ENCODE data around the gene TTF1. TPM values are rescaled to one million over a fixed set of nuclear protein-coding genes. Genes with fewer than 3 reads are reported as not detected.

Gene TTF1
- total RNA-seq, 1 donor from 2014 or later, result 19.8 TPM

GRCh38 chr9:132372177-132373095 lies 34.2 kb downstream of the TTF1 start:
- intact Hi-C loops (cut with micrococcal nuclease), result no loop called here
- no peak for DNase-seq
- ATAC-seq, result peak; percentile 93

DNA sequence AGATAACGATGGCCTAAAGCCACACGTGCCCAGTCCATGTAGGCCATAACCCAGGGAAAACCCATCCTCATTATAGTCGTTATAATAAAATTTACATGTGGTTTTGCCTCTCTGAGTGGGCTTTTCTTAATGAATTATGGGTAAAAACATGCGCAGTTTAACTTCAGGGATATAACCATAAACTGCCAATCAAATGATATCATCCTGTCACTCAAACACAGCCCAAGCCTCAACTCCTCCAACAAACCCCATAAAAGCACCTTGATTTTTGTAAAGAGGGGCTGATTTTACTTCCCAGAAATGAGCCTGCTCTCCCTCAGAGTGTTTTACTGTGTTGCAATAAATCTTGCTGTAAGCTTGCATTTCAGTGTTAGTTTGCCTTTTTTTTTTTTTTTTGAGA lies 36.0 kb downstream of the TTF1 start:
- DNase-seq, result no peak
- intact Hi-C loops (cut with micrococcal nuclease), result no loop called here
- no peak for ATAC-seq

DNA sequence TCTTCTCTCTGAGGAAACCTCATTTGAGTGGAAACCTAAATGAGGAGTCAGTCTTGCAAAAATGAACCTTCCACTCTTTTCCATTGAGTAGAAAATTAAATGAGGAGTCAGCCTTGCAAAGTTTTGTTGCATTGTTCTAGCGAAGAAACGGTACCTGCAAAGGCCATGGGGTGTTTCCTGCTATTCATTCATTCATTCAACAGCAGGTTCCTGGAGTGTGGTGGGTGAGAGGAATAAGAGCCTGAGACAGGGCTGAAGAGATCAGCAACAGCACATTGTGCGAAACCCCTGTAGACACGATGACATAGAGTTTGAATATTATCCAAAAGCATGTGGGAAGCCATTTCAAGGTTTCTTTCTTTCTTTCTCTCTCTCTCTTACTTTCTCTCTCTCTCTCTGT lies 37.2 kb downstream of the TTF1 start:
- no peak for DNase-seq
- no peak for ATAC-seq
- intact Hi-C loops (cut with micrococcal nuclease), result no loop called here

GRCh38 chr9:132367613-132368313 lies 38.9 kb downstream of the TTF1 start:
- DNase-seq (no peak), ATAC-seq (no peak)
- intact Hi-C loops (cut with micrococcal nuclease), result no loop called here

DNA sequence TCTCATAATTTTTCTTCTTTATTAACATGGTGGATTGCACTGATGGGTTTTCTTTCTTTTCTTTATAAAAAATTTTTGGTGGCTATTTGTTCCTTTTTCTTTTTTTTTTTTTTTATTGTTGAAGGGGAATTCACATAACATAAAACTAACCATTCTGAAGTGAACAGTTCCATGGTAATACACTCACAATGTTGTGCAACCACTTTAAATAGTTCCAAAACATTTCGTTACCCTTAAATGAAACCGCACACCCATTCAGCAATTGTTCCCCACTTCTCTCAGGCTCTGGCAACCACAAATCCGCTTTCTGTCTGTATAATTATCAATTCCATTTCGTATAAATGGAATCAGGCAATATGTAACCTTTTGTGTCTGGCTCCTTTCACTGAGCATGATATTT lies 40.2 kb downstream of the TTF1 start:
- intact Hi-C loops (cut with micrococcal nuclease), result no loop called here
- ATAC-seq, result no peak

DNA sequence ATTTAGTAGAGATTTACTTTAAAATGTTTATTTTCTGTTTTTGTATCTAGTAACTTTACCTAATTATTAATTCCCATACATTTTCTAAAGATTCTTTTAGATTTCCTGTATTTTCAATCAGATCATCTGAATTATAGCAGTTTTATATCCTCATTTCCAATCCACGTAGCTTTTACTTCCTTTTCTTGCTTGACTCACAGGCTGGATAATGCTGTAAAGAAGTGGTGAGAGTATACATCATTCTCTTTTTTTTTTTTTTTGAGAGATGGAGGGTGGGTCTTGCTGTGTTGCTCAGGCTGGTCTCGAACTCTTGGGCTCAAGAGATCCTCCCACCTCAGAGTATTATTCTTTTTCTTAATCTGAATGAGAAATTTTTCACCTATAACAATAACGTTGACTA lies 40.7 kb downstream of the TTF1 start:
- no peak for ATAC-seq
- intact Hi-C loops (cut with micrococcal nuclease), result no loop called here
- DNase-seq, result no peak

More for the DNA sequence above, 40.2 kb downstream of the TTF1 start:
- no peak for DNase-seq

DNA sequence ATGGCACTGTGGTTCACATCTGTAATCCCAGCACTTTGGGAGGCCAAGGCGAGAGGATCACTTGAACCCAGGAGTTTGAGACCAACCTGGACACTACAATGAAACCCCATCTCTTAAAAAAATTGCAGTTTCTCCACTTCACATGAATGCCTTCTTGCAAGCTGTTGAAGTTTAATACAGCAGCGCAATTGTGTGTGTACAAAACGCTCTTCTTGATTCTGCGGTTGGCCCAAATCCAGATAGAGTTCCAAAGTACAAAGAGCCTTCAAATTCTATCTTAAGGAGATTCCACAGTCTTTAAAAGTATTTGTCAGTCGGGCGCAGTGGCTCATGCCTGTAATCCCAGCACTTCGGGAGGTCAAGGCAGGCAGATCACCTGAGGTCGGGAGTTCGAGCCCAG lies 42.6 kb downstream of the TTF1 start:
- no peak for DNase-seq
- no peak for ATAC-seq
- intact Hi-C loops (cut with micrococcal nuclease), result no loop called here

GRCh38 chr9:132357764-132358163 lies 48.9 kb downstream of the TTF1 start:
- no peak for DNase-seq
- no peak for ATAC-seq
- intact Hi-C loops (cut with micrococcal nuclease), result no loop called here

GRCh38 chr9:132356324-132356924 lies 50.2 kb downstream of the TTF1 start:
- intact Hi-C loops (cut with micrococcal nuclease), result no loop called here

DNA sequence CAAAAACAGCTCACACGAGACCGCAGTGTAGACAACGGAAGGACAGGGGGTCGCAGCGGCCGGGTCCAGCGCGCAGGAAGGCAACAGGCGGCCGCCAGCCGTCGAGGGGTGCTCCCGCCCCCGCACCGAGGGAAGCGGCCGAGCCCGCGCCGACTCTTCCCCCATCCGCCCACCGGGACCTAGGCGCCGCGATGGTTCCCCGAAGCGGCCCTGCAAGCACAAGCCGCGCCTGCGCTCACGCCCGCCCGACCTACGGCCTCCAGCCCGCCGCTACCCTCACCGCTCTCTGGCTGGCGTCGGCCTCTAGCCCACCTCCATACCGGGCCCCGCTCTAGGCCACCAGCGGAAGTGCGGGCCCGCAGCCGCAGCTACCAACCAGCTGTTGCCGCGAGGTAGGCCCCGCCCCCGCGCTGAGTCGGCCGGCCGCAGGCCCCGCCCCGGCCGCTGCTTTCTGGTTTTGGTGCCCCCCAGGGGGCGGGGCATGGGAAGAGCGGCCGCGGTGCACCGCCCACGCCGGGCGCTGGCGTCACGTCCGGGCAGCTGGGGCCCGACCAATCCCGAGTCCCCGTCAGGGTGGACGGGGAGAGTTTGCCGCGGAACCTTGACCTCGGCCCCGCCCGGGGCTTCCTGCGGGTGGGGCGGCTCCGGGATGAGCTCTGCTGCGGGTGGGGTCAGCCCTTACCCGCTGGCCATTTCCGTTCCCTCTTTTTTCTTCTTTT lies 51.8 kb downstream of the TTF1 start, which contains the start of gene SETX:
SETX (minus strand) TSS at position 350 of the 719 bp plus-strand sequence. CDS start 5,558 bp downstream, outside the sequence.
- intact Hi-C loops (cut with micrococcal nuclease), result no loop called here
- DNase-seq (peak; percentile 99), ATAC-seq (peak; percentile 98)

More at GRCh38 chr9:132356324-132356924, 50.2 kb downstream of the TTF1 start:
- ATAC-seq (no peak), DNase-seq (no peak)

GRCh38 chr9:132351404-132352045 lies 55.1 kb downstream of the TTF1 start:
- intact Hi-C loops (cut with micrococcal nuclease), result no loop called here
- DNase-seq (no peak), ATAC-seq (no peak)

DNA sequence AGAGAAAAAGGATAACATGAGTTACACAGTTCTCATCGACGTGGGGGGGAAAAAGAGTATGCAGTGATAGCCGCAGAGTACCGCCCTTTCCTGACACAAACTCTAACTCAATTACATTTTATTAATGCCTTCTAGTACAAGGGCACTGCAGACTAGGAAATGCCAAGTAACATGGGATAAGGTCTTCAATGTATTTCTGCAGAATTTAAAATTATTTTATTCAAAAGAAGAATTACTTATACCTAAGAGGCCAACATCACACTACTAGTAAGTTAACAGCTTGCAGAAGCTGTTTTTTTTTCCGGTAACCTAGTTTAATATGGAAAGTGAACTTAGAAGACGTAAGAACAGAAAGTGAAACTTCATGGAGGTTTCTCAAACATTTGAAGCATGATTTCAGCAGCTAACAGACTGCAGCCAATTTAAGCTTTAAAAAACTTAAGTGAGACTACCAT lies 55.8 kb downstream of the TTF1 start:
- ATAC-seq, result no peak
- intact Hi-C loops (cut with micrococcal nuclease), result no loop called here
- DNase-seq, result no peak

GRCh38 chr9:132348676-132349075 lies 58.0 kb downstream of the TTF1 start:
- DNase-seq (no peak), ATAC-seq (no peak)
- intact Hi-C loops (cut with micrococcal nuclease), result no loop called here

DNA sequence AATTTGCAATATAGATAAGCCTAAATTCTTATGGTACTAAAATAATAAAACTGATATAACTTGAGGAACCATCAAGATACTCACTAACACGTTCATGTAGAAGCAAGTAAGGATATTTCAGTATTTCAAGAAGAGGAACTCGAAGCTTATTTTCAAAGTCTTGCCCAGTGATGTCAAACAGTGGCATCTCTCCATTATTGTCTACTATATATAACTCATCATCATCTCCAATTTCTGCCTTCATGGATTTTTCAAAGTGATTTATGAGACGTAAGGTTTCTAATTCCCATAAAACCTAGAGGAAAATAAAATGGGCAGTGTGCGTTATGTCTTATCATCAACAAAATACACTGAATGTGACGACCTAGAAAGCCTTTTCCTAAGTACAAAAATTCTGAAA lies 60.5 kb downstream of the TTF1 start:
- ATAC-seq, result no peak
- intact Hi-C loops (cut with micrococcal nuclease), result no loop called here
- DNase-seq, result no peak

DNA sequence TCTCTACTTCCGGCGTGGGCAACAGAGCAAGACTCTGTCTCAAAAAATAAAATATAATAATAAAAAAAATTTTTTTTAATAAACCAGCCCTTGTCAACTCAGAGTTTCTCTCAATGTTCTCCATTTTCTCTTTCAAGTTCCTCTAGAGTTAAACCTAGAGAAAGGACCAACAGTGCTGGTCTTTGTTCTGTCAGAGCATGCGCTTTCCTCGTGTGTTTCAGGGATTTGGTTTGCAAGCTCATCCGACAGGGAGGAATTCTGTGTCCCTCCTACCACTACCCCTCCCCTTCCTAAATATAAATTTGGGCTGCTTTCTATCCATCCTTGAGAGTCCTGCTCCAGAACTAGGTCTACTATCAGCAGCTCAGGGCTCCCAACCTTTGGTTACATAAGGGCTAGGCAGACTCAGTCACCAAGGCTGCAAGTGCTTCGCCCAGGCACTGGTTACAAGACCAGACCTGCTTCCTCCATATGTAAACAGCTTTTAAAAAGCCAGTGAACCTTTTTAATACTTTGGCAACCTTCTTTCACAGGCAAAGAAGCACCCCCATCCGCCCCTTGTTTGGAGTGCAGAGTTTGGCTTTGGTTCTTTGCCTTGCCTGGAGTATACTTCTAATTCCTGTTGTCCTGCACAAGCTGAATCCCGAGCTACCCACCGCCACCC lies 65.3 kb downstream of the TTF1 start:
- no peak for DNase-seq
- no peak for ATAC-seq
- intact Hi-C loops (cut with micrococcal nuclease), result no loop called here

DNA sequence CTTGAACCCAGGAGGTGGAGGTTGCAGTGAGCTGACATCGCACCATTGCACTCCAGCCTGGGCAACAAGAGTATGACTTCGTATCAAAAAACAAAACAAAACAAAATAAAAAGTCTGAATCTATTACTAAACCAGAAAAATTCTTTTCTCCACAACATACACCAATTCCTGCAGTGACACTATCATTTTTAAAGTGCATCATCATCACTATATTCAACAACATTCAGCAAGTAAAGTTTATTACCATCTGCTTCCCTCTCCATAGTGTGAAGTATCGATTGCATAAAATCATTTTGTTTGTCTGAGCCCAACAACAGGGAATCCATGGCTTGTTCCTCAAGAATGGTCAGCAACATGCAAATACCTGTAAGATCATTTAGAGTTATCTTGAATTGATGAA lies 72.3 kb downstream of the TTF1 start:
- DNase-seq, result no peak
- ATAC-seq, result no peak
- intact Hi-C loops (cut with micrococcal nuclease), result no loop called here

GRCh38 chr9:132333556-132333955 lies 73.1 kb downstream of the TTF1 start:
- intact Hi-C loops (cut with micrococcal nuclease), result no loop called here
- ATAC-seq (peak; percentile 42), DNase-seq (no peak)

DNA sequence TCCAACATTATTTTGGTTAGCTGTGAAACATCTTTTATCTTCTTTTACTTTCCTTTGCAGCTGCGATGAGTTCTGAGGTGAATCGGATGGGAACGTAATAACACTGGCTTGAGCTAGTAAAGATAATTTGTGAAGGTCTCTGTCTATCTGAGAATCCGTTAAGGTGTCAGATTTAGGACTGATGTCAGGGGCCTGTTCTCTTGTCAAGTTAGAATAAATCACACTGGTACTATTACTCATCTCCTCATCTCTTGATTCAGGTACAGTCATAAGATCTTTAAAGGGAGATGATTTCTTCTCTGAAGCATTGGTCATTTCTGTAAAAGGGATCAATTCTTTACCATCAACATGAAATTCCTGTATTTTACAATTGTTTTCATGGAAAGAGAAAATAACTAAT lies 78.1 kb downstream of the TTF1 start:
- DNase-seq (no peak), ATAC-seq (no peak)
- intact Hi-C loops (cut with micrococcal nuclease), result no loop called here

All from left ventricle myocardium superior (tissue), 1 donor.